Kidney (tissue), 14 donors: ENCODE data around the gene BDH1. TPM values are rescaled to one million over a fixed set of nuclear protein-coding genes. Genes with fewer than 3 reads are reported as not detected.
"Not testable (repeated sequence)": the region's sequence is repeated elsewhere in the genome, so short reads cannot be mapped to it uniquely, and the experiment has no call there.

Source experiments
- DNase-seq, 5 donors: peaks; one replicate each; pipeline ENCODE4 v3.0.0-alpha.2; 2013 to 2020
- FAIRE-seq: peaks from 2 replicates; lab custom pipeline; 2012; peaks lifted over from hg19 to GRCh38; lab: Jason Lieb, UNC
- H3K27ac ChIP-seq, 2 donors: one replicate each; pipeline ENCODE4 v1.7.0; 2013; ENCODE audit warnings: low read depth in 2 of 2, low read length in 2 of 2, inconsistent platforms in 1 of 2
- H3K27me3 ChIP-seq: one replicate; pipeline ENCODE4 v1.7.1; 2013; ENCODE audit warnings: low read length, inconsistent platforms; ENCODE audit not compliant: control insufficient read depth, insufficient read depth
- H3K36me3 ChIP-seq, 3 donors: one replicate each; pipeline versions ENCODE4 v1.7.0 to v1.7.1; 2013; ENCODE audit warnings: low read length in 3 of 3, control low read depth in 1 of 3, inconsistent platforms in 1 of 3; ENCODE audit not compliant: insufficient read depth in 3 of 3, control insufficient read depth in 2 of 3
- H3K4me1 ChIP-seq, 3 donors: one replicate each; pipeline versions ENCODE4 v1.7.0 to v1.7.1; 2013; ENCODE audit warnings: low read length in 3 of 3, inconsistent platforms in 1 of 3, low read depth in 1 of 3; ENCODE audit not compliant: control insufficient read depth in 2 of 3, insufficient read depth in 2 of 3
- H3K4me3 ChIP-seq, 3 donors: one replicate each; pipeline versions ENCODE4 v1.7.0 to v1.8.1; 2013; ENCODE audit warnings: low read length in 3 of 3, control low read depth in 1 of 3, inconsistent platforms in 1 of 3
- H3K9ac ChIP-seq, 3 donors: one replicate each; pipeline versions ENCODE4 v1.7.0 to v1.7.1; 2013; ENCODE audit warnings: low read length in 3 of 3, control low read depth in 1 of 3, inconsistent platforms in 1 of 3
- H3K9me3 ChIP-seq, 3 donors: one replicate each; pipeline versions ENCODE4 v1.7.0 to v1.7.1; 2013; ENCODE audit warnings: low read length in 3 of 3, control low read depth in 1 of 3, inconsistent platforms in 1 of 3; ENCODE audit not compliant: control insufficient read depth in 2 of 3, insufficient read depth in 1 of 3
- intact Hi-C: fragments of 100-400 bp; cut with DNase I; formaldehyde crosslinking; loops from one replicate; pipeline ENCODE4 v1.11.1; 2022
- polyA plus RNA-seq: library from polyadenylated mRNA; stranded (reverse); fragments of 350-450 nt; fragmentation: Illumina TruSeq; extraction: RNeasy Lipid Tissue Mini Kit (QIAGEN cat#74804); gene quantifications from one replicate; pipeline ENCODE4 v1.2.3, GENCODE V29; 2014; ENCODE audit warnings: low read depth, low replicate concordance; ENCODE audit not compliant: insufficient read depth
- total RNA-seq: library from RNA; stranded (reverse); fragmentation: NEBNext Ultra II Directional; extraction: Animal tissue kit (Norgen Biotek cat#: 25700); gene quantifications from one replicate; pipeline ENCODE4 v1.2.1, GENCODE V29; 2021
- TF ChIP-seq, protein P1 (sequence below): IDR thresholded peaks from 3 replicates; pipeline ENCODE4 v1.5.1; 2012; ENCODE audit warnings: mild to moderate bottlenecking, moderate library complexity, borderline replicate concordance; ENCODE audit not compliant: insufficient read depth; ENCODE audit errors: extremely low read depth
- donor health status: control.
- donor health status: control.
- donor health status: control.
- donor health status: control.
- donor health status: control.
- donor health status: DM: yes; HTN: yes; CAD: no.
- donor health status: Normal renal cell carcinoma (clear cell type).

The BDH1 gene
- total and polyA plus RNA-seq, 2 donors from 2014 or later: 21.2 to 49.6 TPM

DNA sequence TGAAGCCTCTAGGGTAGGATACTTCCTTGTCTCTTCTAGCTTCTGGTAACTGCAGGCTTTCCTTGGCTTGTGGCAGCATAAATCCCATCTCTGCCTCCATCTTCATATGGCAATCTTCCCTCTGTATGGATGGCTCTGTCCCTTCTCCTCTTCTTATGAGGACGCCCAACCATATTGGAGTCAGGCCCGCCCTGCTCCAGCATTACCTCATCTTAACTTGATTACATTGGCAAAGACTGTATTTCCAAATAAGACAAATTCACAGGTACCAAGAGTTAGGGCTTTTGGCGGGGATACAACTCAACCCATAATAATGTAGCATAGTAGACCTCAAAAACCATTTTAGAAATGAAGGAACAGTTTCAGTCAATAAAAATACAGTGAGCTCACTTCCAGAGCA lies 75.4 kb downstream of the BDH1 start:
- intact Hi-C loops: no loop called here
- H3K27me3 ChIP-seq: no peaks in the 10 kb centered on the region
- DNase-seq: no peak
- no peaks in the 10 kb centered on the region for H3K36me3 ChIP-seq
- no peak for FAIRE-seq
- H3K9ac ChIP-seq: no peak overlapping the region
- TF ChIP-seq, protein P1, sequence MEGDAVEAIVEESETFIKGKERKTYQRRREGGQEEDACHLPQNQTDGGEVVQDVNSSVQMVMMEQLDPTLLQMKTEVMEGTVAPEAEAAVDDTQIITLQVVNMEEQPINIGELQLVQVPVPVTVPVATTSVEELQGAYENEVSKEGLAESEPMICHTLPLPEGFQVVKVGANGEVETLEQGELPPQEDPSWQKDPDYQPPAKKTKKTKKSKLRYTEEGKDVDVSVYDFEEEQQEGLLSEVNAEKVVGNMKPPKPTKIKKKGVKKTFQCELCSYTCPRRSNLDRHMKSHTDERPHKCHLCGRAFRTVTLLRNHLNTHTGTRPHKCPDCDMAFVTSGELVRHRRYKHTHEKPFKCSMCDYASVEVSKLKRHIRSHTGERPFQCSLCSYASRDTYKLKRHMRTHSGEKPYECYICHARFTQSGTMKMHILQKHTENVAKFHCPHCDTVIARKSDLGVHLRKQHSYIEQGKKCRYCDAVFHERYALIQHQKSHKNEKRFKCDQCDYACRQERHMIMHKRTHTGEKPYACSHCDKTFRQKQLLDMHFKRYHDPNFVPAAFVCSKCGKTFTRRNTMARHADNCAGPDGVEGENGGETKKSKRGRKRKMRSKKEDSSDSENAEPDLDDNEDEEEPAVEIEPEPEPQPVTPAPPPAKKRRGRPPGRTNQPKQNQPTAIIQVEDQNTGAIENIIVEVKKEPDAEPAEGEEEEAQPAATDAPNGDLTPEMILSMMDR: no peak
- H3K4me3 ChIP-seq: no peak overlapping the region
- no peaks in the 10 kb centered on the region for H3K9me3 ChIP-seq
- H3K4me1 ChIP-seq: no peaks in the 10 kb centered on the region
- no peak overlapping the region for H3K27ac ChIP-seq

DNA sequence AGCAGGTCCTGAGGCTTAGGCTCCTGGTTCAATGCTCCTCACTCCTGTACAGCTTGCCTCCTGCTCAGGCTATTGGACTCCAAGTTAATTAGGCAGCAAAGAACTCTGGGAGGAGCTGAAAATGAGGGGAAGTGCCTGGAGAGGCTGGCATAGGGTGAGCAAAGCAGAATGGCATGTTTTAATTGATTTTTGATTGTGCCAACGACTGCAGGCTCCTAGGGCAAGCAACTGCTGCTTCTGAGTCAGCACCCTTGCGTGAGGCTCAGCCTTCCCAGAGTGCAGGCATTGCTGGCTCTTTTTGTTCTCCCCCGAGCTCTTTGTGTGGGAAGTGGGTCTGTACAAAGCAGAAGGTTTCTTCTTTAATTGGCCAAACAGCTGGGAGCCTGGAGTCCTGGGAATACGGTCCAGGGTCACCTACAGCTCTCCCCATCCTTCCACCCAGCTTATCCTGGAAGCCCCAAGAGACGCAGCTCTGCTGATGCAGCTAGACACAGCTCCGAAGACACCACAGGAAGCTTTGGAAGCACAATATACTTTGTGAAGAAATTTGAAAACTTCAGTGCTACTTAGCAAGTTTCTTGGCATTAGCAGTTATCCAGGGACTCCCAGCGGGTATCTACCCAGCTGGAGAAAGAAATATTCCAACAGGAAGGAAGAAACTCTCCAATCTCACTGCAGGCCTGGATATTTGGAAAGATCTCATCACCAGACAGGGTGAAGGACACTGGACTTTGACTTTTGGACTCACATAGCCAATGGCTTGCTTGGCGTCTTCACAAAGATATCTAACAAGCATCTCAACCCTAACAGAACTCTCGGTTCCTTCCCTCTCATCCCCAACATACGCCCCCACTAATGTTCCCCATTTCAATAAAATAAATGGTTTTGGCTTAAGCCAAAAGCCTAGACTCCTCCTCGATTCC lies 76.8 kb downstream of the BDH1 start:
- no peak overlapping the region for H3K4me3 ChIP-seq
- DNase-seq (peak in 2 of 5 donors; percentile 37 to 65), FAIRE-seq (no peak)
- H3K9ac ChIP-seq: no peak overlapping the region
- no peaks in the 10 kb centered on the region for H3K27me3 ChIP-seq
- H3K36me3 ChIP-seq: no peaks in the 10 kb centered on the region
- H3K27ac ChIP-seq: no peak overlapping the region
- intact Hi-C loops: no loop called here
- no peaks in the 10 kb centered on the region for H3K4me1 ChIP-seq
- no peaks in the 10 kb centered on the region for H3K9me3 ChIP-seq
- TF ChIP-seq, protein P1: no peak

DNA sequence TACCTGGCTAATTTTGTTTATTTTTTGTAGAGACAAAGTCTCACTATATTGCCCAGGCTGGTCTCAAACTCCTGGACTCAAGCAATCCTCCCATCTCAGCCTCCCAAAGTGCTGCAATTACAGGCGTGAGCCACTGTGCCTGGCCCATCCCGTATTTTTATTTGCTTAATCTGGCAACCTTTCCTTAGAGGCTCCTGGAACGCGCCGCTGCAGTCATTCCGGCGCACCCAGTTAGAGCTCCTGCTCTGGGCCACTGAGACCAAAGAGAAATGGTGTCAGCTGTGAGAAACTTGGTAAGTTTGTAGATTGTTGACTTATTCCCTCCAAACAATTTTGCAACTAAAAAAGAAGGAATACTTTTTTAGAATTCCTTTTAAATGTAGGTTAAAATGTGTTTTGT lies 78.0 kb downstream of the BDH1 start:
- FAIRE-seq, H3K36me3 ChIP-seq, H3K27ac ChIP-seq, H3K27me3 ChIP-seq, DNase-seq, H3K9me3 ChIP-seq, H3K9ac ChIP-seq, H3K4me3 ChIP-seq, H3K4me1 ChIP-seq, intact Hi-C loops: not testable (repeated sequence)

DNA sequence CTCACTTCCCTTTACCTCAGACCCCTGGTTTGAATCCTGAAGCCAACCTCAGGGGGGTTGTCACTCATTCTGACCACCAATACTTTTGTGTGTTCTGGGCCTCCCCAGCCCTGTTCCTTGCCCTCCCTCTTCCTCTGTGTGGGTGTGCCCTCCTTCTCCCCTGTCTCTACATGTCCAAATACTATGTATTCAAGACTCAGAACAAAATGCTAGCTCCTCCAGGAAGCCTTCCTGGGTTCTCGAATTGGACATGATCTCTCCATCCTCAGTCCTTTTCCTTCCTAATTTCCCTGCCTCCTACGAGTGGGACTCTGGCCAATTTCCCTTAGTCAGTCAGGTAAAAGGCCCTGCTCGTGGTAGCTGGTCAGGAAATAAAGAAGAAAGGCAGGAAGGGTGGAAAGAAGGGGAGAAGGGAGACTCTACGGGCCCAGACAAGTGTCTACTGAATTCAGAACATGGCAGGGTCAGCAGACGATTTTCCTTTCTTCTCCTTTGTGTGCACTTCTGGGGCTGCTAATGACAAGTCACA lies 79.7 kb downstream of the BDH1 start:
- Histone ChIP-seq H3K36me3 (no peaks in the 10 kb centered on the region), H3K4me3 (no peak overlapping the region), H3K9me3 (no peaks in the 10 kb centered on the region), H3K27ac (no peak overlapping the region), H3K4me1 (no peaks in the 10 kb centered on the region), H3K27me3 (no peaks in the 10 kb centered on the region), H3K9ac (no peak overlapping the region)
- no peak for DNase-seq
- intact Hi-C loops: no loop called here
- no peak for FAIRE-seq
- TF ChIP-seq, protein P1: no peak
